Stimulated activated CD4-positive, alpha-beta T cell treated with anti-CD3 and anti-CD28 coated beads, Interleukin-15, amount 100 ng/mL, for 1 hour (primary cell): ENCODE data around the gene ILK.

ENCODE experiments used
- DNase-seq, 2 donors: peaks; one replicate each; pipeline ENCODE4 v3.0.0-alpha.2; 2020; ENCODE audit warnings: low read depth in 1 of 2, low spot score in 1 of 2

ILK gene

GRCh38 chr11:6604790-6605189 is 1.2 kb downstream of the ILK start:
- no peak for DNase-seq

DNA sequence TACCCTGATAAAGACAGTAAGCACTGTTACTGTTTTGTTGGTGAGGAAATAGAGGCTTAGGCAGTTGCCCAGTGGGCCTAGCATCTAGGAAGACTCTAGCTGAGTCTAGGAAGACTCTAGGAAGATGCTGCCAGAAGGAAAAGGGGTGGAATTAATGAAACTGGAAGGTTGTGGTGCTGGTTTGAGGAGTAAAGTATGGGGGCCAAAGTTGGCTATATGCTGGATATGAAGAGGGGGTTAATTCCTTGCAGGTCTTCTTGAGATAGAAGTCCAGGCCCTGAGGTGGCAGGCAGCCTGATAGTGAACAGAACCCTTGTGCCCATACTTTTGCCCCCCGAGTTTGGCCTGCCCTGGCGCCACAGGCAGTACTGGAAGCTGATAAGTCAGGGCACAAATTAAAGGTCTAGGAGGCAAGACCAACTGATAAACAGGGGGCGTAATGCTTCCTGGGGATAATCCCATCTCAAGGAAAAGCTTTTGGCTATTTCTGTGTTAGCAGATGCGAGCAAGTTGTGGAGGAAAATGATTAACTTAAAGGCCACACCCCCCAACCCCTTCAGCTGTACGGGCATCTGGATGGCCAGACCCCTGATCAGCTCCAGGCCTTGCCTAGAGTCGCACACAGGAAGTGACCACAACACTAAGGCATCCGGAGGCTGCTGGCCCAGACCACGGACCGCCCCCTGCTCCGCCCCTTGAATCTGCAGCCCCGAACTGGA is 3.1 kb downstream of the ILK start:
- DNase-seq = peak in 1 of 2 donors; percentile 21

GRCh38 chr11:6607190-6607795 is 3.7 kb downstream of the ILK start:
- no peak for DNase-seq

GRCh38 chr11:6608011-6608410 is 4.4 kb downstream of the ILK start:
- DNase-seq = no peak

GRCh38 chr11:6608726-6609501 is 5.3 kb downstream of the ILK start:
- no peak for DNase-seq

GRCh38 chr11:6609502-6610015 is 6.0 kb downstream of the ILK start:
- DNase-seq = no peak

DNA sequence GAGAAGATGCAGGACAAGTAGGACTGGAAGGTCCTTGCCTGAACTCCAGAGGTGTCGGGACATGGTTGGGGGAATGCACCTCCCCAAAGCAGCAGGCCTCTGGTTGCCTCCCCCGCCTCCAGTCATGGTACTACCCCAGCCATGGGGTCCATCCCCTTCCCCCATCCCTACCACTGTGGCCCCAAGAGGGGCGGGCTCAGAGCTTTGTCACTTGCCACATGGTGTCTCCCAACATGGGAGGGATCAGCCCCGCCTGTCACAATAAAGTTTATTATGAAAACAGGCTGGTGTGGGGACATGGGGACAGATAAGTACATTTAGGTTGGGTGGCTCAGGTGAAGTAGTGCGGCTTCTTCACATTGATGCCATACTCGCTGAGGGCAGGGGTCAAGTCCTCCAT is 7.0 kb downstream of the ILK start:
- DNase-seq = no peak

DNA sequence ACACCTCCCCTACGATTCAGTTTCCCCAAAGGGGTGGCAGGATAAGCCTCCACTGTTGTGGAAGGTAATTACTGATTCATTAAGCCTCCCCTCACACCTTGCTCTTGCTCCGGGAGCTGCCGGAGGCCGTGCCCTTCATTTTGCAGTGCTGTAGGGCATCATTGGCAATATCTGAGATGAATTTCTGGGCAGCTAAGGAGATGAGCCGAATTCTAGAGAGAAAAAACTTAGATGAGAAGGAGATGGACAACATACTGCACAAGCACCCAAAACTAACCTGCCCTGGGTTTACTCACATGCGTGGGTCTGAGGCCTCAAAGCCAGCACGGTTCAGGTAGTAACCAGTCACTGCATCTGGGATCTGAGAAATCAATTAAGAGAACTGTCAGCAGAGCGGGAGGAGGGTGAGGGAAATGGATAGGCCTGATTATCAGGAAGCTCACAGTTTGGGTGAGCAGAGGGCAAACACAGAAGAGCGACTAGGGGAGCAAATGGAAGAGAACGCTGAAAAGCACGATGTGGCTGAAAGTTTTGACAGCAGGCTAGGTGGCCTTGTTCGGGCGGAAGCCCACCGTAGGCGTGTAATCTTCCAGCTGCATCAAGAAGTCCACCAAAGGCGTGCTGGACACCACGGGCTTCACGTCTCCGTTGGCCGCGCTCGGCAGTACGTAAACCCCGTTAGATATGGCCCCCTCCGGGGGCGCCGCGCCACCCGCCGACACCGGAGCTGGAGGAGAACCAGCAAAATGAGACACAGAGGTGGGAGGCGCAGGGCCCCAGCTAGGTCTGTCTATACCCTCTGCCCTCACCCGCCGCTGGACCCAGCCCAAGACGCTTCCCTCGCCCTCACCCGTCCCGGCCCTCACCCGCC is 7.8 kb downstream of the ILK start:
- no peak for DNase-seq

- no peak for DNase-seq
Observed at GRCh38 chr11:6611963-6612212, 8.3 kb downstream of the ILK start.

GRCh38 chr11:6612213-6613041 is 8.9 kb downstream of the ILK start, which contains the start of gene TAF10:
Gene TAF10 (minus strand): TSS chr11:6612216. CDS start chr11:6612189, 27 bp downstream.
- DNase-seq = peak; percentile 86 to 94

- DNase-seq = no peak
Observed at GRCh38 chr11:6613496-6613895, 9.9 kb downstream of the ILK start.

DNA sequence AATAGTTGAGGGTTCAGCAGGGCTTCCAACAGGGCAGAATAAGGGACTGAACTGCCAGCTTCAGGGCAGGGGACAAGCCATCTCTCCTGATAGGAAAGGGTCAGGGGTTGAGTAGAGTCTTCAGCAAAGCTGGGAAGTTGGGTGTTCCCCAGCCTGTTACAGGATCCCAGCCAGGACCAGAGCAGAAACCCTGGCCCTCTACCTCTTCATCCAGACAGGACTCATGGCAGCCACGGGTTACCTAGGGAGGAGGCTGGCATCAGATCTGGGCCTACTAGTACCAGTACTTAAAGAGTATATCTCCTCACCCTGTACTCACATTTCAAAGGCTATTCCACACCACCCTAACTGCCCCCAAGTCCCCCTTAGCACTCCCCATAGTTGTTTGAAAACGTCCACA is 10.9 kb downstream of the ILK start:
- no peak for DNase-seq

GRCh38 chr11:6615046-6615445 is 11.5 kb downstream of the ILK start:
- DNase-seq = no peak

- no peak for DNase-seq
Observed at GRCh38 chr11:6615882-6616585, 12.5 kb downstream of the ILK start.

DNA sequence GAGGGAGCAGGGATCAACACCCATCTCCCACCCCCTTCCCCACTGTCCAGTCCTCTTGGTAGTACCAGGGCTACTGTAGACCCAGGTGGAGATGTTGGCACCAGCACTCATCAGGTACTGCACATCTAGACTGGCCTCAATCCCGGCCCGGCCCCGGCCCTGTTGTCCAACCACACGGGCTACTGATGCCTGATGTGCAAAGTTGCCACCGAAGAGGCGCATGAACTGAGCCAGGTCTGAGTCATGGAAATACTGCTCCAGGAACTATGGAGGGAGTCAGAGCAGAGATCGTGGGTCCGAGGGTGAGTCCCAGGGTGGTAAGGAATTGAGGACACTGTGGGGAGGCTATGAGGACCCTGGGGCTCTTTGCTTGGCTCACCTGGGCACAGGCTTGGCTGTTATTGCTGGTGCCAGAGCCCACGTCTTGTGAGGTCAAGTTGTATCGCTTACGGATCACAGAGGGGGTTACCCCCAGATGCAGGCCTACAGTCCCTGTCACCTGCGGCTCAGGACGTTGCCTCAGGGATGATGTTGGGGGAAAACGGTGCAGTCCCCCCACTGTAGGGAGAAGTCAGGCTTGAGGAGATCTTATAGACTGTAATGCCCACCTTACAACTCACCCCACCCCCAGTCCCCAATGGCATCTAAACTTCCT is 13.1 kb downstream of the ILK start:
- DNase-seq = no peak

- no peak for DNase-seq
Observed at GRCh38 chr11:6617315-6617781, 13.8 kb downstream of the ILK start.

- DNase-seq = peak in 1 of 2 donors; percentile 49
Observed at GRCh38 chr11:6618117-6619003, 14.8 kb downstream of the ILK start.
